ENCODE results near the gene PHEX.

The PHEX gene

GRCh38 chrX:22041907-22042530 is 9.9 kb downstream of the PHEX start:
- no peak for DNase-seq (ENCODE audit: low read depth, low spot score)
- TF ChIP-seq CTCF (IDR thresholded peaks at IDR 0.05; ENCODE audit: insufficient read depth, low read length, missing control alignments), result no peak
- ChIA-PET CTCF (interaction anchor here (0.9 kb wide), 1 partner anchor 39 kb away, joined by 3 read pairs; no protein-coding TSS in a partner anchor), POLR2A (no interaction called here)
- H3K4me3 ChIP-seq (ENCODE audit: low read depth, low read length), result no peak overlapping the region

- POLR2A ChIA-PET, result no interaction called here
- CTCF ChIA-PET, result no interaction called here
- no peak overlapping the region for H3K4me3 ChIP-seq (ENCODE audit: low read depth, low read length)
- no peak for TF ChIP-seq CTCF (IDR thresholded peaks at IDR 0.05; ENCODE audit: insufficient read depth, low read length, missing control alignments)
- DNase-seq (ENCODE audit: low read depth, low spot score), result no peak
These were observed 11.7 kb downstream of the PHEX start for GRCh38 chrX:22043872-22044271.

- H3K4me3 ChIP-seq (ENCODE audit: low read depth, low read length), result no peak overlapping the region
- no peak for TF ChIP-seq CTCF (IDR thresholded peaks at IDR 0.05; ENCODE audit: insufficient read depth, low read length, missing control alignments)
- ChIA-PET POLR2A (no interaction called here), CTCF (no interaction called here)
- no peak for DNase-seq (ENCODE audit: low read depth, low spot score)
These were observed 15.3 kb downstream of the PHEX start for GRCh38 chrX:22047468-22047867.

GRCh38 chrX:22053481-22053880 is 21.4 kb downstream of the PHEX start:
- CTCF ChIA-PET, result no interaction called here
- TF ChIP-seq CTCF (IDR thresholded peaks at IDR 0.05; ENCODE audit: insufficient read depth, low read length, missing control alignments), result no peak
- H3K4me3 ChIP-seq (ENCODE audit: low read depth, low read length), result no peak overlapping the region
- POLR2A ChIA-PET, result no interaction called here
- DNase-seq (ENCODE audit: low read depth, low spot score), result no peak

- DNase-seq (ENCODE audit: low read depth, low spot score), result no peak
- ChIA-PET CTCF (no interaction called here), POLR2A (no interaction called here)
- no peak overlapping the region for H3K4me3 ChIP-seq (ENCODE audit: low read depth, low read length)
- no peak for TF ChIP-seq CTCF (IDR thresholded peaks at IDR 0.05; ENCODE audit: insufficient read depth, low read length, missing control alignments)
These were observed 24.1 kb downstream of the PHEX start for GRCh38 chrX:22056235-22056634.

- H3K4me3 ChIP-seq (ENCODE audit: low read depth, low read length), result no peak overlapping the region
- DNase-seq (ENCODE audit: low read depth, low spot score), result no peak
- POLR2A ChIA-PET, result no interaction called here
- no peak for TF ChIP-seq CTCF (IDR thresholded peaks at IDR 0.05; ENCODE audit: insufficient read depth, low read length, missing control alignments)
- CTCF ChIA-PET, result no interaction called here
These were observed 25.5 kb downstream of the PHEX start for GRCh38 chrX:22057667-22058066.

Measured in AG04449 (cell line).